GM19463 (cell line): ENCODE results near the gene OR5D18.
"Not testable (repeated sequence)": the region's sequence is repeated elsewhere in the genome, so short reads cannot be mapped to it uniquely, and the experiment has no call there.

ENCODE experiments used
- ATAC-seq: cut with Tn5 transposase; IDR thresholded peaks from one replicate; pipeline ENCODE4 v1.9.1; 2021; ENCODE audit warnings: mild to moderate bottlenecking, moderate library complexity; ENCODE audit not compliant: unreplicated experiment

Gene OR5D18

DNA sequence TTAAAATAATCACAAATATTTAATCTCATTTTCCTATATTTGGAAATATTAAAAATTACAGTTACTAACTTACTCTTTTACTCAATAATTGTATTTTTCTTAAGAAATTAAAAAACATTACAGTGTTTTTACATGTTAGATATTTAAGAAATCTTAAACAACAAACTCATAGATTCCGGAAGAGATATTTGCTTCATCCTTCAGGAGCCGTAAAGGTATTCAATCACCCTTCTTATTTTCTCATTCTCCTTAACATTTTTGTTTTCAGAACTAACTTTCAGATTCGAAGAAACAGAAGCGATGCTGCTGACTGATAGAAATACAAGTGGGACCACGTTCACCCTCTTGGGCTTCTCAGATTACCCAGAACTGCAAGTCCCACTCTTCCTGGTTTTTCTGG lies at the start of gene OR5D18:
OR5D18 (plus strand) TSS at position 301 of the 400 bp plus-strand sequence; CDS start at position 301, 0 bp downstream.
- ATAC-seq: no peak

- ATAC-seq: no peak
Observed at GRCh38 chr11:55773138-55773537, 46.3 kb upstream of the OR5D18 start, which contains the start of gene OR5D13. Gene OR5D13 (plus strand): TSS chr11:55773438. CDS start chr11:55773438, 0 bp downstream.

DNA sequence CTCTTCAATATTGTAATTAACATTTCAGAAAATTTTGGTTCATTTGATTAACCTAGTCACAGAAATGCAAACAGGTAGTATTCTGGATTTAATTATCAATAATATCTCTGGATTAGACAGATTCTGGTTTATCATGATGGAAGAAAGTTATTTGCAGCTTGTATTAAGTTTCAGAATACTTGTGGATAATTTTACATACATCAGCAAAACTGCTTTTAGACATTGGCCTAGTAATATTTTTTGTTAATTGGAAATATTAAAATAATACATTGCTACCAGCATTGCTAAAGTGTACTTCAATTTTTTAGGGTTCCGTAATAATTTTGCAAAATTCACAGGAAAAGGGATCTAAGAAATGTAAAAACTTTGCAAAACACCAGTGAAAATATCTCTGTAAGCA lies 27.8 kb upstream of the OR5D18 start:
- ATAC-seq: no peak

- no peak for ATAC-seq
Observed at GRCh38 chr11:55793321-55793720, 26.1 kb upstream of the OR5D18 start.

DNA sequence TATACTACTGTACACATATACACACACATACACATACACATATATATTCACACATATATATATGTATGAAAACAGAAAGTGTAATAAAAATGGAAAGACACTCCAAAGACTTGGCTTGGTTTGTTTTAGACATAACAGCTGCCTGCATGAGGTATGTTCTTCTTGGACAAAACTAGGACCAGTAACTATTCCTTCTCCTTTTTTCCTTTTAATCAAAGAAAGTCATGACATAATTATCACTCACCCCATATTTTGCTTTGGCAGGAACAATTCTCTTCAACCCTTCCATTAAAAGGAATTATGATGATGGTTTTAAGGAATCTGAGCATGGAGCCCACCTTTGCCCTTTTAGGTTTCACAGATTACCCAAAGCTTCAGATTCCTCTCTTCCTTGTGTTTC lies 24.2 kb upstream of the OR5D18 start, which contains the start of gene OR5D14:
OR5D14 (plus strand) TSS at position 301 of the 400 bp plus-strand sequence; CDS start at position 301, 0 bp downstream.
- ATAC-seq: no peak

DNA sequence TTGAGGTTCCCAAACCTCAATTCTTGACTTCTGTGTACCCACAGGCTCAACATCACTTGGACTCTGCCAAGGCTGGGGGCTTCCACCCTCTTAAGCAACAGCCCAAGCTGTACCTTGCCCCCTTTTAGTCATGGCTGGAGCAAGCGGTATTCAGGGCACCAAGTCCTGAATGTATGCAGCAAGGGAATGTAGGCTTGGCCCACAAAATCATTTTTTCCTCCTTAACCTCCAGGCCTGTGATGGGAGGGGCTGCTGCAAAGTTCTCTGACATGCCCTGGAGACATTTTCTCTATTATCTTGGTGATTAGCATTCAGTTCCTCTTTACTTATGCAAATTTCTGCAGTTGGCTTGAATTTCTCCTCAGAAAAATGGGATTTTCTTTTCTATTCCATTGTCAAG lies 13.2 kb upstream of the OR5D18 start:
- ATAC-seq: no peak

DNA sequence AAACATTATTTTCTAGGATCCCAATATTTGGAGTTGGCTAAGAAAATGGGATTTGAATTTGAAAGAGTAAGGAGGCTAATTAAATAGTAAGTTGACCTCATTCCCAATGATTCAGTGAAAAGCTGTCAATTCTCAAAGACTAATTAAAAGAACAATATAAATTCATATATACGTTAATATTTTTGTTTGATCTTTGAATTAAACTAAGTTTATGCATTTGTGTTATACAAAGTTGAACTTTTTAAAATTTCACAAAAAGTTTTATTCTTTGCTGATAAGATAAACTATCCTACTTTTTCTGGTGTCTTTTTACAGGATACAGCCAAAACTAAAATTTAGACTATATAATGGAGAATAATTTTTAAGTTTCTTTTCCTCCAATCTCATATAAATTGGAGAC lies 8.4 kb upstream of the OR5D18 start, which contains the start of gene OR5L1:
OR5L1 (plus strand) TSS at position 301 of the 400 bp plus-strand sequence. CDS start 100 bp downstream, outside the sequence.
- ATAC-seq: no peak

DNA sequence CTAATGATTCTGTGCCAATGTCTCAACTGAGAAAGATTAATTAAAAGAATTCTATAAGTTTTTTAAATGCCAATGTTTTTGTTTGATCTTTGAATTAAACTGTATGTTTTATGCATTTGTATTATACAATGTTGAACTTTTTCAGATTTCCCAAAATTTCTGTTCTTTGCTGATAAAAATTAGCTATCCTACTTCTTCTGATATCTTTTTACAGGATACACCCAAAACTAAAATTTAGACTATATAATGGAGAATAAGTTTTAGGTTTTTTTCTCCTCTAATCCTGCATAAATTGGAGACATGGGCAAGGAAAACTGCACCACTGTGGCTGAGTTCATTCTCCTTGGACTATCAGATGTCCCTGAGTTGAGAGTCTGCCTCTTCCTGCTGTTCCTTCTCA lies 7.5 kb downstream of the OR5D18 start, which contains the start of gene OR5L2:
OR5L2 (plus strand) TSS at position 301 of the 400 bp plus-strand sequence; CDS start at position 301, 0 bp downstream.
- ATAC-seq: no peak

GRCh38 chr11:55838452-55838851 lies 19.0 kb downstream of the OR5D18 start, which contains the start of gene OR5D16:
Gene OR5D16 (plus strand): TSS chr11:55838752. CDS start chr11:55838752, 0 bp downstream.
- no peak for ATAC-seq

DNA sequence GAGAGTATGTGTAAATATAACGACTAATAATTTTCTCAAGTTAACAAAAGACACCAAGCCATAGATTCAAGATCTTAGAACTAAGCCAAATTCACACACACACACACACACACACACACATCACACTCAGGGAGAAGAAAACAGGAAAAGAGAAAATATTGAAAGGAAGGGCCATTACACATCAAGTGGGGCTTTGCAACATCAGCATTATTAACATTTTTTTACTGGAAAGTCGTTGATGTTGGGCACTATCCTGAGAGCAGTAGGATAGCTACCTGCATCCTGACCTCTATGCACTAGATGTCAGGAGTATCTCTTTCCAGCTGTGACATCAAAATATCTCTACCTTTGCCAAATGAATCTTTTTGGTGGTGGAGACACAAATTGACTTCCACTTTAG lies 28.0 kb downstream of the OR5D18 start:
- no peak for ATAC-seq

GRCh38 chr11:55849037-55849436 lies 29.6 kb downstream of the OR5D18 start:
- no peak for ATAC-seq

- ATAC-seq: no peak
Observed at GRCh38 chr11:55852141-55852540, 32.7 kb downstream of the OR5D18 start.

DNA sequence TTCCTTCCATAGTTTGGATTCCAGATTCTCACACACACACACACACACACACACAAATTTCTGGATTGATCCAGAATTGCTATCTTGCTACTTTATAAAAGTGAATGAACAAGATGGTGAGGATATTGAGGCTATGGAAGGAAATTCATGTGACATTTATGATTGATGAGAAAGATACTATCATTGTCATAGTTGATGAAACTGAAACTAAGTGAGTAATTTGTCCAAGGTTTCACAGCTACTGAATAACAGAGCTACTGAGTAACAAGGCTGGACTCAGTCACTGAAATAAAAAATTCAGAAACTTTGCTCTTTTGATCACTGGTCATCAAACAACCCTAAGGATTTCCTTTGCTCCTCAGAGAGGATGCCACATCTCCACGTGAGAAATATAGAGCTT lies 35.3 kb downstream of the OR5D18 start:
- ATAC-seq: peak; percentile 70

- not testable (repeated sequence) for ATAC-seq
Observed at GRCh38 chr11:55867354-55867753, 47.9 kb downstream of the OR5D18 start.
